ENCODE measurements around the gene ITPRID2.

ITPRID2 gene

DNA sequence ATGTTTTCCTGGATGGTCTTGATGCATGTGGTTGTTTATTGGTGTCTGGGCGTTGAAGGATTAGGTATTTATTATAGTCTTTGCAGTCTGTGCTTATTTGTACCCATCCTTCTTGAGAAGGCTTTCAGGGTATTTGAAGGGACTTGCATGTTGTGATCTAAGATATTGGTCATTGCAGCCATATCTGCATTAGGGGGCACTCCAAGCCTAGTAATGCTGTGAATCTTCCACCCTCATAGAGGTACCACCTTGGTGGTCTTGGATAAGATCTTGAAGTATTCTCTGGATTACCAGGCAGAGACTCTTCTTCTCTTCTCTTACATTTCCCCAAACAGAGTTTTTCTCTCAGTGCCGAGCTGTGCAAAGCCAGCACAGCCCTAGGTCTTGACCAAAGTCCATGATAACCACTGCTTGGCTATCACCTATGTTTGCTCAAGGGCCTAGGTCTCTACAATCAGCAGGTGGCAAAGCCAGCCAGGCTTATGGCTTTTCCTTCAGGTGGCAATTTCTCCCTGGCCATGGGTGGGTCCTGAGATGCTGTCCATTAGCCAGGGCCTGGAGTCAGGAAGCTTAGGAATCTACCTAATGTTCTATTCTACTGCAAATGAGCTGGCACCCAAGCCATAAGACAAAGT is 78.7 kb downstream of the ITPRID2 start:
- no peak for DNase-seq

DNA sequence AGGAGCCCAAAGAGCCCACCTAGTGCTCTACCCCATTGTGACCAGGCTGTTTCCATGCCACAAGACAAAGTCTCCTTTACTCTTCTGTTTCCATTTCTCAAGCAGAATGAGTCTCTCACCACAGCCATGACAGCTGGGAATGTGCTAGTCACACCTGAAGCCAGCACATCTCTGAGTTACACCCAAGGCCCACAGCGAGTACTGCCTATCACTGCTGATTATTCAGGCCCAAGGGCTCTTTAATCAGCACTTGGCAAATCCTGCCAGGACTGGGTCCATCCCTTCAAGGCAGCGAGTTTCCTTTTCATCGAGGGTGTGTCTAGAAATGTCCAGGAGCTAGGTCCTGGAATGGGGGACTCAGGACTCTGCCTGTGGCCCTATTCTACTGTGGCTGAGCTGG is 79.5 kb downstream of the ITPRID2 start:
- no peak for DNase-seq

DNA sequence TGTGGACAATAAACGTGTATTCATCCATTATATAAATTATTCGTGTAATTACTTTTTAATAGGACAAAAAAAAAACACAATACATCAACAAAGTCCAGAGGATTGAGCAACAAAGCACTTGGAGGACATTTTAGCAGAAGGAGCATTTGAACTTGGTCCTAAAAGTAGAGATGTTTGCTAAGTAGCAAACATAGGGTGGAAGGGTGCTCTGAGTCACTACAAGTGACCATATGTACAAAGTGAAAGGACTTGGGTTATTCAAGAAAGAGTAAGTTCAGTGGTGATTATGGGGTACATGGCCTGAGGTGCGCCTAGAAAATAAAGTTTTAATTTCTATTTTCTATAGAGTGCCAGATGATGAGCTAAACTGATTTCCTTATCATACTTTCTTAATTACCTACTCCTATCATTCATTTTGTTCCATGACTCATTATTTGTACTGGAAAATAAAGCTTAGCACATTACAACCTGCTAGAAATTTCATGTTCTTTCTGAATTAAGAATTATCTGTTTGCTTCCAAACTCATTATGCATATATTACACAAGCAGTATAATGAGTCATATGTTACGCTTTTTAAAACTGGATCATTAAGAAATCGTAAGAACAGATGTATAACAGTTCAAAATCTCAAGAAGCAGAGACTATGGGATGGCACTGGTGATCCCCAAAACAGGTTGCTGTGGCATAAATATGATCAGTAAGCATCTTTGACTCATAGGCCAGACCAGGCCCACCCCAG is 81.1 kb downstream of the ITPRID2 start:
- no peak for DNase-seq

DNA sequence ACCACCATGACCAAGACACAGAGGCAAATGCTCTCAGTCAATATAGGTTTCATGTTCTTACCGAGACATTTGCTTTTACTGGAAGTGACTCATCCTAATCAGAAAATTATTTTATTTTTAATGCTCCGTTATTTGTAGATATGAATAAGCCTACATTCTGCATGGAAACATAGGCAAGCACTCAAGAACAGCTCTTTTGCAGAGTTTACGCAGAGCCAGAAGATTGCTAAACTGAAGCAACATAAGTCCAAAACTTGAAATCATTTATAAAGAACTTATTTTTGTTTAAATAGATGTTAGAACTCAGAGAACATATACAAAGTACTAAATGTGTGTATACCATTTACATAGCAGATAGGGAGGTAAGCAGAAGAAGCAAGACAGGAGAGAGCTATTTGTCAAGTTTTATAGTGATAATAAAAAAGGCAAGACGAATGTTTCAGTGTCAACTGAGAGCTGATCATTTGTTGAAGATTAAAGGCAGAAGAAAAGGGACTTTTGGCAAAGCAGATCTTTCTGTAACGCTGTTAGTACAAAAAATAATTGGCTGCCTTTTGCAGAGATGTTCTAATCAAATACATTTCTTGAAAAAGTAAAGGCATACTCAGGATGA is 81.7 kb downstream of the ITPRID2 start:
- DNase-seq = no peak

DNA sequence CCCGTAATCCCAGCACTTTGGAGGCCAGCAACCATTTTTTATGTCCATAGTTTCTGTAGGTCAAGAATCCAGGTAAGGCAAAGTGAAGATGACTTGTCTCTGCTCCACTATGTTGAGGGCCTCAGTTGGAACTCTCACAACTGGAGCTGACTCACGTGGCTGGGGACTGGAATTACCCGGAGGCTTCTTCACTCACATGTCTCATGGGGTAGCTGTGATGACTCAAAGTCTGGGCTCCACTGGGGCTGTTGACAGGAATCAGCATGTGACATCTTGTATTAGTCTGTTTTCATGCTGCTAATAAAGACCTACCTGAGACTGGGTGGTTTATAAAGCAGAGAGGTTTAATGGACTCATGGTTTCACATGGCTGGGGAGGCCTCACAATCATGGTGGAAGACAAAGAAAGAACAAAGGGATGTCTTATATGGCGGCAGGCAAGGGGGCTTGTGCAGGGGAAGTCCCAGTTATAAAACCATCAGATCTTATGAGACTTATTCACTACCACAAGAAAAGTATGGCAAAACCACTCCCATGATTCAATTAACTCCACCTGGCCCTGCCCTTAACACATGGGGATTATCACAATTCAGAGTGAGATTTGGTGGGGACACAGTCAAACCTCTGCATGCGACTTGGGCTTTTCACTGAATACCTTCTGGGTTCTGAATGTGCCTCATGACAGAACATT is 86.3 kb downstream of the ITPRID2 start:
- peak; percentile 53 for DNase-seq

DNA sequence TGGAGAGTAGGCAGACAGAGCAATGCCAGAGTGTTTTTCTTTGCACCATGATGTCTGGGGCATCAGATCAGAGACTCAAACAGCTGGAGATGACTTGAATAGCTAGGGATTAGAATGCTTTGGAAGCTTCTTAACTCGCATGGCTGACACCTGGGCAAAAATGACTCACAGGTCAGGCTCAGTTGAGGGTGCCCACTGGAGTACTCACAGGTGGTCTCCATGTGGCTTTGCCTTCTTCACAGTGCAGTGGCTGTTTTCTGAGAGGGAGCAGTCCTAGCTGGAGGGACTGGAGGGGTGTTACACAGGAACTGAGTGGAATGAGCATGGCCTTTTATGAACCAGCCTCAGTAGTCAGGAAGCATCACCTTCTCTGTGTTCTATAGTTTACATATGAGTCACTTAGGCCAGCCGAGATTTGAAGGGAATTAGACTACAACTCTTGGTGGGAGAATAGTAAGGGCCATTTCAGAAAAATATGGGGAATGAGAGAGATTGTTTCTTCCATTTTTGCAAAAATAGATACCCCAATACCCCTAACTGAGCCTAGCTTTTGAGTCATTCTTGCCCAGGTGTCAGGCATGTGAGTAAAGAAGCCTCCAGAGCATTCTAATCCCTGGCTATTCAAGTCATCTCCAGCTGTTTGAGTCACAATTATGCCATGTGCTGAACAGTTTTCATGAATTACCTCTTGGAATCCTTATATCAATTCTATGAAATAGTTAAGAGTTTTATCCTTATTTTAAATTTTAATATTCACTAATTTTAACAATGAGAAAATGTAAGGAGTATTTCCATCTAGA is 87.0 kb downstream of the ITPRID2 start:
- no peak for DNase-seq
